HepG2 (cell line): ENCODE data around the gene TUBB3. TPM values are rescaled to one million over a fixed set of nuclear protein-coding genes. Genes with fewer than 3 reads are reported as not detected.

ENCODE experiments used
- ELK4 ChIP-seq: sonication (generic); formaldehyde crosslinking; IDR thresholded peaks from 2 replicates; pipeline ENCODE4 v1.9.0; 2021; ENCODE audit warnings: missing genetic modification reagents, borderline replicate concordance
- HMG20A ChIP-seq: IDR thresholded peaks from 2 replicates; pipeline ENCODE4 v1.6.1; 2016; ENCODE audit warnings: borderline replicate concordance
- KDM4B ChIP-seq: sonication (generic); formaldehyde crosslinking; IDR thresholded peaks from 2 replicates; pipeline ENCODE4 v1.4.0; 2020; ENCODE audit warnings: missing genetic modification reagents
- NFE2 ChIP-seq: sonication (generic); formaldehyde crosslinking; IDR thresholded peaks from 2 replicates; pipeline ENCODE4 v1.4.0; 2020; ENCODE audit warnings: missing genetic modification reagents
- RAD51 ChIP-seq: fragments of 450-650 bp; IDR thresholded peaks from 2 replicates; pipeline ENCODE4 v1.6.1; 2016; ENCODE audit warnings: borderline replicate concordance
- REXO4 ChIP-seq: sonication (generic); formaldehyde crosslinking; IDR thresholded peaks from 2 replicates; pipeline ENCODE4 v1.8.0; 2022; ENCODE audit warnings: missing genetic modification reagents, mild to moderate bottlenecking, borderline replicate concordance
- SMARCE1 ChIP-seq: fragments of 450-650 bp; IDR thresholded peaks from 2 replicates; pipeline ENCODE4 v1.6.1; 2017; ENCODE audit warnings: borderline replicate concordance
- YEATS4 ChIP-seq: sonication (generic); formaldehyde crosslinking; IDR thresholded peaks from 2 replicates; pipeline ENCODE4 v1.4.0; 2020; ENCODE audit warnings: missing genetic modification reagents, borderline replicate concordance
- ZBTB40 ChIP-seq, 2 experiments: fragments of 450-650 bp in 1 of 2; sonication (generic) in 1 of 2; formaldehyde crosslinking in 1 of 2; IDR thresholded peaks; 2 replicates each; pipeline versions ENCODE4 v1.6.1 to v1.8.0; 2016 to 2022; ENCODE audit warnings: antibody characterized with exemption in 1 of 2, mild to moderate bottlenecking in 1 of 2, missing genetic modification reagents in 1 of 2
- ZNF138 ChIP-seq: sonication (generic); formaldehyde crosslinking; IDR thresholded peaks from 2 replicates; pipeline ENCODE4 v1.5.0; 2020; ENCODE audit warnings: mild to moderate bottlenecking, low read depth, missing genetic modification reagents
- ZNF460 ChIP-seq: sonication (generic); formaldehyde crosslinking; IDR thresholded peaks from 2 replicates; pipeline ENCODE4 v1.5.1; 2020; ENCODE audit warnings: missing genetic modification reagents, mild to moderate bottlenecking, borderline replicate concordance
- ZNF614 ChIP-seq: IDR thresholded peaks from 2 replicates; pipeline ENCODE4 v1.6.1; 2018; ENCODE audit warnings: missing biosample characterization, missing genetic modification reagents, inconsistent platforms, borderline replicate concordance
- polyA plus RNA-seq, 8 experiments: library from polyadenylated mRNA; depleted of rRNA in 3 of 8; stranded (reverse) in 7 of 8; unstranded in 1 of 8; fragments of >200 nt; fragmentation: Illumina TruSeq in 4 of 8; extraction: Trizol in 4 of 8; gene quantifications; 2 replicates each; pipeline versions ENCODE4 v1.2.1 to v1.2.3, GENCODE V29; 2011 to 2016; ENCODE audit warnings: low read depth in 4 of 8, missing spikeins in 1 of 8, mixed read lengths in 1 of 8; ENCODE audit not compliant: insufficient read depth in 1 of 8
- total RNA-seq, 5 experiments: library from RNA; depleted of rRNA; stranded (reverse); fragments of >200 nt; fragmentation: Illumina TruSeq; extraction: Trizol; gene quantifications; 2 replicates each; pipeline ENCODE4 v1.2.3, GENCODE V29; 2016; ENCODE audit warnings: low read depth in 1 of 5
- TF ChIP-seq, protein P1 (sequence below): sonication (generic); formaldehyde crosslinking; IDR thresholded peaks from 2 replicates; pipeline ENCODE4 v1.4.0; 2020; ENCODE audit warnings: missing genetic modification reagents, low read depth, mild to moderate bottlenecking, borderline replicate concordance
- TF ChIP-seq, protein P2 (sequence below): sonication (generic); formaldehyde crosslinking; IDR thresholded peaks from 2 replicates; pipeline ENCODE4 v1.9.0; 2021; ENCODE audit warnings: missing genetic modification reagents, borderline replicate concordance

The TUBB3 gene
- total and polyA plus RNA-seq, 2 of the 13 experiments (the other 11 are each of a cell fraction or from before 2014, with no cell fraction given) = 110 to 185 TPM

DNA sequence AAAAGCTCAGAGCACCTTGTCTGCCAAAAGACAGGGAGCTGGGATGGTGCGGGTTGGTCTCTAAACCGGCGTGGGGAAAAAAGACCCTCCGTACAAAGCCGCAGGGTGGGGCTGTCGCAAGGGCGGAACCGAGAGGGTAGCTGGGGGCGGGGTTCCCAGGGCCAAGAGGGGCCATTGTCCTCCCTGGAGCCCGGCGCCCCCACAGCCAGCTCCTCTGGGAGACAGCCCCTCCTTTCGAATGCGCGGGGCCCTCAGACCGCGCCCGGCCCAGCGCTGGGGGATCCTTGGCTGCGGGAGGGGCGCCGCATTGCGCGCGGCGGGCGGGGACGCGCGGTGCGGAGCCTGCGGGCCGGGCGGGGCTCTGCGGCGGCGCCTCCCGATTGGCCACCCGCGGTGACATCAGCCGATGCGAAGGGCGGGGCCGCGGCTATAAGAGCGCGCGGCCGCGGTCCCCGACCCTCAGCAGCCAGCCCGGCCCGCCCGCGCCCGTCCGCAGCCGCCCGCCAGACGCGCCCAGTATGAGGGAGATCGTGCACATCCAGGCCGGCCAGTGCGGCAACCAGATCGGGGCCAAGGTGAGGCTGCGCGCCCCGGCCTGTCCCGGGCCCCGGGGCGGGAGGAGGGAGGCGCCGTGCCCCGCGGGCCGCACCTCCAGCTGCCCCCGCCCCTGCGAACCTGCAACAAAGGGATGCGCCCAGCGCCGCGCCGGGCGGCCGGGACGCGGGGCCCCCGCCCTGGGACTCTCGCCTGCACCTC, at the start of gene TUBB3 (continued):
- TF ChIP-seq ELK4 (CRISPR knock-in tag) (no peak), SMARCE1 (no peak), HMG20A (CRISPR knock-in tag) (no peak), ZNF138 (CRISPR knock-in tag) (no peak; the same call in 1 of the 2 replicates), ZNF614 (CRISPR knock-in tag) (no peak), YEATS4 (CRISPR knock-in tag) (peak; percentile 35; the same call in 1 of the 2 replicates), KDM4B (CRISPR knock-in tag) (0 out of 2 replicates have a peak, but pooled peaks have one; percentile 26), ZNF460 (CRISPR knock-in tag) (no peak), NFE2 (CRISPR knock-in tag) (no peak), RAD51 (no peak), REXO4 (no peak), ZBTB40 (IDR thresholded peaks at IDR 0.05) (no peak), ZBTB40 (CRISPR knock-in tag; IDR thresholded peaks at IDR 0.05) (no peak)
- TF ChIP-seq, protein P1, sequence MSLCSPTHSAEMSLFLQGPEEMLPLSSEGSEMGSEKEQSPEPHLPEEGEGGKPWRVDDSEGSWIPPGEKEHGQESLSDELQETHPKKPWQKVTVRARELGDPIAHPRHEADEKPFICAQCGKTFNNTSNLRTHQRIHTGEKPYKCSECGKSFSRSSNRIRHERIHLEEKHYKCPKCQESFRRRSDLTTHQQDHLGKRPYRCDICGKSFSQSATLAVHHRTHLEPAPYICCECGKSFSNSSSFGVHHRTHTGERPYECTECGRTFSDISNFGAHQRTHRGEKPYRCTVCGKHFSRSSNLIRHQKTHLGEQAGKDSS (CRISPR knock-in tag) = peak; percentile 38; the same call in 1 of the 2 replicates
- TF ChIP-seq, protein P2, sequence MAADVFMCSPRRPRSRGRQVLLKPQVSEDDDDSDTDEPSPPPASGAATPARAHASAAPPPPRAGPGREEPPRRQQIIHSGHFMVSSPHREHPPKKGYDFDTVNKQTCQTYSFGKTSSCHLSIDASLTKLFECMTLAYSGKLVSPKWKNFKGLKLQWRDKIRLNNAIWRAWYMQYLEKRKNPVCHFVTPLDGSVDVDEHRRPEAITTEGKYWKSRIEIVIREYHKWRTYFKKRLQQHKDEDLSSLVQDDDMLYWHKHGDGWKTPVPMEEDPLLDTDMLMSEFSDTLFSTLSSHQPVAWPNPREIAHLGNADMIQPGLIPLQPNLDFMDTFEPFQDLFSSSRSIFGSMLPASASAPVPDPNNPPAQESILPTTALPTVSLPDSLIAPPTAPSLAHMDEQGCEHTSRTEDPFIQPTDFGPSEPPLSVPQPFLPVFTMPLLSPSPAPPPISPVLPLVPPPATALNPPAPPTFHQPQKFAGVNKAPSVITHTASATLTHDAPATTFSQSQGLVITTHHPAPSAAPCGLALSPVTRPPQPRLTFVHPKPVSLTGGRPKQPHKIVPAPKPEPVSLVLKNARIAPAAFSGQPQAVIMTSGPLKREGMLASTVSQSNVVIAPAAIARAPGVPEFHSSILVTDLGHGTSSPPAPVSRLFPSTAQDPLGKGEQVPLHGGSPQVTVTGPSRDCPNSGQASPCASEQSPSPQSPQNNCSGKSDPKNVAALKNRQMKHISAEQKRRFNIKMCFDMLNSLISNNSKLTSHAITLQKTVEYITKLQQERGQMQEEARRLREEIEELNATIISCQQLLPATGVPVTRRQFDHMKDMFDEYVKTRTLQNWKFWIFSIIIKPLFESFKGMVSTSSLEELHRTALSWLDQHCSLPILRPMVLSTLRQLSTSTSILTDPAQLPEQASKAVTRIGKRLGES (CRISPR knock-in tag) = no peak; the same call in 1 of the 2 replicates
